Measurements from ENCODE around the gene CEP350.

CEP350 gene

DNA sequence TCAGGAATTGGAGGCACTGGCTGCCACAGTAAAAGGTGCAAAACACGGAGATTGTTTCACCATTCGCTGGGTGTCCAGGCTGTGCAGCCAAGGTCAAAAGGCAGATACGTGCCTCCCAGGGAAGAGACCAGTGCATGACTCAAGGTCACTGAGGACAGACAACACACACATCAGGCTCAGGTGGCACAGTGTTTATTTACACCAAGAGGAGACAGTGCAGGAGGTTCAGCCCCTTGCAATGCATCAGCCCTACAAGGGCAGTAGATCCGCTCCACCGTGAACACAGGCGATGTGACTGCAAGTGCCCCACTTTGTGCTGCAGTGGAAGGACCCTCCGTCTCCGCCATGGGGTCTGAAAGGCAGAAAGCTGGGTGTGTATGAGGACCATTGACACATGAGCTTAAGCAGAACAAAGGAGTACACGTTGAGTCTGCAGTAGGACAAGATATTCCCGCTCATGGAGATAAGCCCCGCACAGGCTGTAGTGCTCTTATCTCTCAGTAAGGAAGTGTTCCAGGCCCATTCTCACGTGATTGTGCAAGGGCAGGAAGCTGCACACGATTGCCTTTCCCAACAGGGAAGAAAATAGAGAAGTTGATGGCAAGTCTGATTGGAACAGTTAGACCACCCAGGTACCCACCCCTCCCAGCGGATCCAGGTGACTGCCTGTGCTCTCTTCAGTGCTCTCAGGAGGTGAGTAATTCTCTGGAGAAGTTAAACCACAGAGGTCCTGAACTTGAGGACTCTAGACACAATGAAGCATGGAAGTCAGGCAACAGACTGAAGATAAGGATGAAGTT lies 162.6 kb downstream of the CEP350 start:
- no peak overlapping the region for H4K91ac ChIP-seq (ENCODE audit: low read depth, low read length)
- DNase-seq: no peak
- H4K12ac ChIP-seq (ENCODE audit: low read depth, low read length): no peak overlapping the region
- H2AFZ ChIP-seq (ENCODE audit: insufficient read depth, low read length, poor library complexity): no peak overlapping the region
- H3K4me1 ChIP-seq (ENCODE audit: control insufficient read depth in 1 of 2, insufficient read depth in 2 of 2, low read length in 2 of 2): peaks cover 0 to 7% of the 10 kb centered on the region in 2 experiments
- no peak overlapping the region for H3K9ac ChIP-seq (ENCODE audit: low read length)
- WGBS (ENCODE audit: extremely low coverage, insufficient coverage, insufficient read length): no CpG with 5 or more reads among the region's 14 CpGs
- no peak overlapping the region for H3K4me3 ChIP-seq (ENCODE audit: low read depth, low read length)
- no peak overlapping the region for H2BK5ac ChIP-seq (ENCODE audit: low read depth, low read length, poor library complexity)
- no peaks in the 10 kb centered on the region for H3K9me3 ChIP-seq (ENCODE audit: insufficient read depth, low read depth, low read length)
- H3K79me1 ChIP-seq (ENCODE audit: low read length): no peaks in the 10 kb centered on the region
- H3K4ac ChIP-seq (ENCODE audit: low read depth, low read length): no peak overlapping the region
- no peak overlapping the region for H3K23ac ChIP-seq (ENCODE audit: low read length)
- H3K36me3 ChIP-seq (ENCODE audit: control insufficient read depth in 1 of 2, insufficient read depth in 2 of 2, low read length in 2 of 2): no peaks in the 10 kb centered on the region
- no peak overlapping the region for H3K4me2 ChIP-seq (ENCODE audit: low read length)
- no peak overlapping the region for H3K27ac ChIP-seq (ENCODE audit: low read depth, low read length)
- H3K14ac ChIP-seq (ENCODE audit: low read length): no peak overlapping the region
- H2BK120ac ChIP-seq (ENCODE audit: insufficient read depth, low read length, poor library complexity): no peak overlapping the region
- H3K18ac ChIP-seq (ENCODE audit: low read length): no peak overlapping the region
- H4K8ac ChIP-seq (ENCODE audit: low read depth, low read length): no peak overlapping the region
- H3K79me2 ChIP-seq (ENCODE audit: control insufficient read depth, insufficient read depth, low read length, poor library complexity): no peaks in the 10 kb centered on the region
- H2BK12ac ChIP-seq (ENCODE audit: low read length): no peak overlapping the region
- no peak overlapping the region for H2AK5ac ChIP-seq (ENCODE audit: low read length)
- no peaks in the 10 kb centered on the region for H3K27me3 ChIP-seq (ENCODE audit: insufficient read depth, low read length)

DNA sequence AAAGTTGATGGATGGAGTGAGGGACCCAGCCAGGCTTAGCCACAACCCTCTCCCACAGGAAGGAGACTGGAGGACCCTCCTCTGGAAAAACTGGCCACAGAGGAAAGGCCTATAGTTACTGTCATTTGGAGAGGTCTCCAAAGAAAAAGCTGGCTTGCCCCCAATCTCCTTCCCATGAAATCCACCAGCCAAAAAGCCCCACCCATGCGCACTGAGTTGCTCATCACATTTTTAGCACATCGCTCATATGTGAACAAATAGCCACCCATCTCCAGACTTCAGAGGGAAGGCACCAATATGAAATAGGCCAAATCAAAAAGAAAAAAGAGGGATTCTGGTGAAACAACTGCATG lies 163.1 kb downstream of the CEP350 start:
- H3K4me3 ChIP-seq (ENCODE audit: low read depth, low read length): no peak overlapping the region
- H3K18ac ChIP-seq (ENCODE audit: low read length): no peak overlapping the region
- H3K4me1 ChIP-seq (ENCODE audit: control insufficient read depth in 1 of 2, insufficient read depth in 2 of 2, low read length in 2 of 2): peaks cover 0 to 7% of the 10 kb centered on the region in 2 experiments
- H3K23ac ChIP-seq (ENCODE audit: low read length): no peak overlapping the region
- H4K8ac ChIP-seq (ENCODE audit: low read depth, low read length): no peak overlapping the region
- no peak for DNase-seq
- H3K14ac ChIP-seq (ENCODE audit: low read length): no peak overlapping the region
- no peak overlapping the region for H2AFZ ChIP-seq (ENCODE audit: insufficient read depth, low read length, poor library complexity)
- no peak overlapping the region for H2AK5ac ChIP-seq (ENCODE audit: low read length)
- no peak overlapping the region for H2BK120ac ChIP-seq (ENCODE audit: insufficient read depth, low read length, poor library complexity)
- H3K79me2 ChIP-seq (ENCODE audit: control insufficient read depth, insufficient read depth, low read length, poor library complexity): no peaks in the 10 kb centered on the region
- H2BK5ac ChIP-seq (ENCODE audit: low read depth, low read length, poor library complexity): no peak overlapping the region
- no peak overlapping the region for H3K4me2 ChIP-seq (ENCODE audit: low read length)
- WGBS (ENCODE audit: extremely low coverage, insufficient coverage, insufficient read length): no CpG with 5 or more reads among the region's 2 CpGs
- H3K9me3 ChIP-seq (ENCODE audit: insufficient read depth, low read depth, low read length): no peaks in the 10 kb centered on the region
- H4K91ac ChIP-seq (ENCODE audit: low read depth, low read length): no peak overlapping the region
- H3K79me1 ChIP-seq (ENCODE audit: low read length): no peaks in the 10 kb centered on the region
- H2BK12ac ChIP-seq (ENCODE audit: low read length): no peak overlapping the region
- no peak overlapping the region for H4K12ac ChIP-seq (ENCODE audit: low read depth, low read length)
- no peak overlapping the region for H3K4ac ChIP-seq (ENCODE audit: low read depth, low read length)
- no peak overlapping the region for H3K27ac ChIP-seq (ENCODE audit: low read depth, low read length)
- H3K27me3 ChIP-seq (ENCODE audit: insufficient read depth, low read length): no peaks in the 10 kb centered on the region
- no peak overlapping the region for H3K9ac ChIP-seq (ENCODE audit: low read length)
- no peaks in the 10 kb centered on the region for H3K36me3 ChIP-seq (ENCODE audit: control insufficient read depth in 1 of 2, insufficient read depth in 2 of 2, low read length in 2 of 2)

DNA sequence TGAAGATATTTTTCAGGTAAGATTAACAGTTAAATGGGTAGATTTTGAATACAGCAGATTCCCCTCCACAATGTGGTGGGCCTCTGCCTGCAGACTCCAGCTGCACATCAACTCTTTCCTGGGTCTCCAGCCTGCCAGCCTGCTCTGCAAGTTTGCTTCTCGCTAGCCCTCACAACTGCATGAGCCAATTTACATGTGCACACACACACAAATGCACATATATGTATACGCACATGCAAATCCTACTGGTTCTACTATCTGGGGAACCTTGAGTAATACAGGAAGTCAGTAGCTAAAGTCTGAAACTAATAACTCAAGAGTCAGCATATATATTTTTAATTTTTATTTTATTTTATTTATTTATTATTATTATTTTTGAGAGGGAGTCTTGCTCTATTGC lies 165.2 kb downstream of the CEP350 start:
- H3K9ac ChIP-seq (ENCODE audit: low read length): no peak overlapping the region
- H4K91ac ChIP-seq (ENCODE audit: low read depth, low read length): no peak overlapping the region
- no peak overlapping the region for H4K12ac ChIP-seq (ENCODE audit: low read depth, low read length)
- no peak overlapping the region for H2BK12ac ChIP-seq (ENCODE audit: low read length)
- H3K4ac ChIP-seq (ENCODE audit: low read depth, low read length): no peak overlapping the region
- H3K4me1 ChIP-seq (ENCODE audit: control insufficient read depth in 1 of 2, insufficient read depth in 2 of 2, low read length in 2 of 2): peaks cover 0 to 7% of the 10 kb centered on the region in 2 experiments
- no peak overlapping the region for H3K4me2 ChIP-seq (ENCODE audit: low read length)
- H3K18ac ChIP-seq (ENCODE audit: low read length): no peak overlapping the region
- H3K4me3 ChIP-seq (ENCODE audit: low read depth, low read length): no peak overlapping the region
- no peak overlapping the region for H4K8ac ChIP-seq (ENCODE audit: low read depth, low read length)
- no peak overlapping the region for H3K23ac ChIP-seq (ENCODE audit: low read length)
- WGBS (ENCODE audit: extremely low coverage, insufficient coverage, insufficient read length): no CpG with 5 or more reads among the region's 2 CpGs
- H3K79me1 ChIP-seq (ENCODE audit: low read length): no peaks in the 10 kb centered on the region
- no peak overlapping the region for H3K14ac ChIP-seq (ENCODE audit: low read length)
- H3K27ac ChIP-seq (ENCODE audit: low read depth, low read length): no peak overlapping the region
- H3K79me2 ChIP-seq (ENCODE audit: control insufficient read depth, insufficient read depth, low read length, poor library complexity): no peaks in the 10 kb centered on the region
- no peaks in the 10 kb centered on the region for H3K27me3 ChIP-seq (ENCODE audit: insufficient read depth, low read length)
- no peak overlapping the region for H2BK120ac ChIP-seq (ENCODE audit: insufficient read depth, low read length, poor library complexity)
- no peaks in the 10 kb centered on the region for H3K36me3 ChIP-seq (ENCODE audit: control insufficient read depth in 1 of 2, insufficient read depth in 2 of 2, low read length in 2 of 2)
- no peaks in the 10 kb centered on the region for H3K9me3 ChIP-seq (ENCODE audit: insufficient read depth, low read depth, low read length)
- no peak for DNase-seq
- no peak overlapping the region for H2AK5ac ChIP-seq (ENCODE audit: low read length)
- H2BK5ac ChIP-seq (ENCODE audit: low read depth, low read length, poor library complexity): no peak overlapping the region
- H2AFZ ChIP-seq (ENCODE audit: insufficient read depth, low read length, poor library complexity): no peak overlapping the region

DNA sequence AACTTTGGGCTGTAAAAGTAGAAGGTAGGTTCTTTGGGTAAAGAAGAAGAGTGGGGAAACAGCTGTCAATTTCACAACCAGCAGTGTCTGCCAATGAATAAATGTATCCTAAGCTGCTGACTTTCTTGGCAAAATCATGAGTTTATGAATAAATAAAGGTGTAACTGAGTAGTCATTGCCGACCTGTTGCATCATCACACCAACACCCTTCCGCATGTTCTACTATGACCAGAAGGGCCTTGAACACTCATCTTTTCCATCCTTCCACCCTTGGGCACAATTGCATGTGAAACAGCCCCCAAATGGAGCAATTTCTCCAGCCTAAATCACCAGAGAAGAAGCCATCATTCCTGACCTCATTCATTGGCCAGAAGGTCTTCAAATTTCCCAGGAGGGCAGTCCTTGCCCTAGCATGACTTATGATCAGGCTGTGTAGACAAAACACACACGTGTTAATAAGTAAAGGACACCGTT lies 168.9 kb downstream of the CEP350 start:
- Histone ChIP-seq H3K14ac (ENCODE audit: low read length) (no peak overlapping the region), H3K18ac (ENCODE audit: low read length) (no peak overlapping the region), H3K79me2 (ENCODE audit: control insufficient read depth, insufficient read depth, low read length, poor library complexity) (no peaks in the 10 kb centered on the region), H3K9me3 (ENCODE audit: insufficient read depth, low read depth, low read length) (no peaks in the 10 kb centered on the region), H4K91ac (ENCODE audit: low read depth, low read length) (no peak overlapping the region), H2BK120ac (ENCODE audit: insufficient read depth, low read length, poor library complexity) (no peak overlapping the region), H3K9ac (ENCODE audit: low read length) (no peak overlapping the region), H3K4me3 (ENCODE audit: low read depth, low read length) (no peak overlapping the region), H2BK12ac (ENCODE audit: low read length) (no peak overlapping the region), H4K12ac (ENCODE audit: low read depth, low read length) (no peak overlapping the region), H3K27ac (ENCODE audit: low read depth, low read length) (no peak overlapping the region), H2AFZ (ENCODE audit: insufficient read depth, low read length, poor library complexity) (no peak overlapping the region), H3K36me3 (ENCODE audit: control insufficient read depth in 1 of 2, insufficient read depth in 2 of 2, low read length in 2 of 2) (no peaks in the 10 kb centered on the region), H3K4me1 (ENCODE audit: control insufficient read depth in 1 of 2, insufficient read depth in 2 of 2, low read length in 2 of 2) (peaks cover 0 to 2% of the 10 kb centered on the region in 2 experiments), H2BK5ac (ENCODE audit: low read depth, low read length, poor library complexity) (no peak overlapping the region), H3K27me3 (ENCODE audit: insufficient read depth, low read length) (no peaks in the 10 kb centered on the region), H3K4me2 (ENCODE audit: low read length) (no peak overlapping the region), H3K79me1 (ENCODE audit: low read length) (no peaks in the 10 kb centered on the region), H3K23ac (ENCODE audit: low read length) (no peak overlapping the region), H2AK5ac (ENCODE audit: low read length) (no peak overlapping the region), H4K8ac (ENCODE audit: low read depth, low read length) (no peak overlapping the region), H3K4ac (ENCODE audit: low read depth, low read length) (no peak overlapping the region)
- no peak for DNase-seq
- WGBS (ENCODE audit: extremely low coverage, insufficient coverage, insufficient read length): no CpG with 5 or more reads among the region's 4 CpGs

All from trophoblast cell (in vitro differentiated cells and primary cell).